Endothelial cell of umbilical vein (primary cell): ENCODE results near the gene MTFP1. TPM values are rescaled to one million over a fixed set of nuclear protein-coding genes. Genes with fewer than 3 reads are reported as not detected.

ENCODE experiments used
- BruUV-seq: library from RNA; stranded (reverse); fragments of 400-500 nt; replicated peaks from 2 replicates; lab custom pipeline; 2021; lab: Mats Ljungman, UMichigan
- CTCF ChIA-PET: fragments of 300-600, 350-600 bp; sonication (Branson Sonifier 250); formaldehyde crosslinking; loops from one replicate; lab custom pipeline; 2021; ENCODE audit warnings: antibody characterized with exemption, inconsistent platforms; lab: Charles Lee
- POLR2A ChIA-PET: fragments of 300-600, 350-600 bp; sonication (Branson Sonifier 250); formaldehyde crosslinking; loops from one replicate; lab custom pipeline; 2021; ENCODE audit warnings: antibody characterized with exemption, inconsistent platforms; lab: Charles Lee
- DNase-seq: peaks from one replicate; pipeline ENCODE4 v3.0.0-alpha.2; 2011; ENCODE audit warnings: low read depth, low spot score
- FAIRE-seq: peaks from 2 replicates; lab custom pipeline; 2011; peaks lifted over from hg19 to GRCh38; lab: Jason Lieb, UNC
- H2AFZ ChIP-seq: 2 replicates; pipeline ENCODE4 v1.6.0; 2012; ENCODE audit warnings: low read depth, low read length, control low read depth, inconsistent platforms
- H3K27ac ChIP-seq: 2 replicates; pipeline ENCODE4 v1.5.1; 2011; ENCODE audit warnings: low read depth, mild to moderate bottlenecking, control low read depth, low read length, moderate library complexity; ENCODE audit not compliant: insufficient read depth
- H3K27me3 ChIP-seq, 2 experiments: 2 replicates each; pipeline versions ENCODE4 v1.6.0 to v1.6.1; 2011; ENCODE audit warnings: low read length in 2 of 2, mixed read lengths in 1 of 2; ENCODE audit not compliant: control insufficient read depth in 2 of 2, insufficient read depth in 2 of 2
- H3K36me3 ChIP-seq, 2 experiments: 2 replicates in 1 of 2; 3 replicates in 1 of 2; pipeline ENCODE4 v1.5.1; 2011; ENCODE audit warnings: low read length in 2 of 2, mild to moderate bottlenecking in 1 of 2, moderate library complexity in 1 of 2; ENCODE audit not compliant: control insufficient read depth in 2 of 2, insufficient read depth in 2 of 2; ENCODE audit errors: extremely low read depth in 1 of 2
- H3K4me1 ChIP-seq: 3 replicates; pipeline ENCODE4 v1.5.1; 2011; ENCODE audit warnings: mild to moderate bottlenecking, low read length; ENCODE audit not compliant: control insufficient read depth, insufficient read depth; ENCODE audit errors: extremely low read depth
- H3K4me2 ChIP-seq: 2 replicates; pipeline ENCODE4 v1.6.1; 2011; ENCODE audit warnings: low read length, control low read depth, mixed read lengths; ENCODE audit not compliant: insufficient read depth
- H3K4me3 ChIP-seq, 3 experiments: fragments of 200-600 bp in 1 of 3; sonication (generic), shearing (Covaris generic) in 1 of 3; replicated peaks in 1 of 3; 2 replicates each; pipeline ENCODE4 v1.5.1; 2011 to 2016; ENCODE audit warnings: control low read depth in 3 of 3, low read length in 3 of 3, mild to moderate bottlenecking in 2 of 3, inconsistent platforms in 1 of 3, low read depth in 1 of 3, moderate library complexity in 1 of 3; ENCODE audit not compliant: insufficient read depth in 1 of 3
- H3K79me2 ChIP-seq: 2 replicates; pipeline ENCODE4 v1.6.0; 2012; ENCODE audit warnings: low read length, inconsistent platforms; ENCODE audit not compliant: control insufficient read depth, insufficient read depth
- H3K9ac ChIP-seq: replicated peaks from 2 replicates; pipeline ENCODE3; 2011; ENCODE audit warnings: low read length, control low read depth; ENCODE audit not compliant: insufficient read depth; ENCODE audit errors: extremely low read depth
- H3K9me1 ChIP-seq: replicated peaks from 3 replicates; pipeline ENCODE4 v1.6.0; 2011; ENCODE audit warnings: mild to moderate bottlenecking, low read length; ENCODE audit not compliant: control insufficient read depth, insufficient read depth; ENCODE audit errors: extremely low read depth
- H3K9me3 ChIP-seq: replicated peaks from 2 replicates; pipeline ENCODE4 v1.5.1; 2012; ENCODE audit warnings: low read length, inconsistent platforms; ENCODE audit not compliant: control insufficient read depth, insufficient read depth
- H4K20me1 ChIP-seq: replicated peaks from 2 replicates; pipeline ENCODE3; 2011; ENCODE audit warnings: mild to moderate bottlenecking, low read length; ENCODE audit not compliant: control insufficient read depth, insufficient read depth; ENCODE audit errors: extremely low read depth
- EZH2 ChIP-seq: IDR thresholded peaks from 2 replicates; pipeline ENCODE4 v1.6.1; 2012; ENCODE audit warnings: borderline replicate concordance, low read depth, mild to moderate bottlenecking, moderate library complexity, low read length, inconsistent platforms; ENCODE audit not compliant: severe bottlenecking
- FOS ChIP-seq: IDR thresholded peaks from 2 replicates; pipeline ENCODE4 v1.6.1; 2011; ENCODE audit warnings: mild to moderate bottlenecking, low read length, moderate library complexity, borderline replicate concordance; ENCODE audit not compliant: insufficient read depth
- GATA2 ChIP-seq: IDR thresholded peaks from 2 replicates; pipeline ENCODE4 v1.7.0; 2011; ENCODE audit warnings: low read depth, mild to moderate bottlenecking, moderate library complexity, mixed read lengths, low read length; ENCODE audit not compliant: insufficient read length, insufficient read depth
- JUN ChIP-seq: IDR thresholded peaks from 2 replicates; pipeline ENCODE4 v1.6.1; 2011; ENCODE audit warnings: borderline replicate concordance, low read depth; ENCODE audit not compliant: insufficient read length, insufficient read depth
- MYC ChIP-seq: IDR thresholded peaks from one replicate; pipeline ENCODE4 v1.6.1; 2011; ENCODE audit warnings: mild to moderate bottlenecking, low read depth, low read length
- POLR2A ChIP-seq: IDR thresholded peaks from 2 replicates; pipeline ENCODE4 v1.6.1; 2012; ENCODE audit warnings: low read depth, mild to moderate bottlenecking, control low read depth, low read length
- POLR2AphosphoS5 ChIP-seq: IDR thresholded peaks from 2 replicates; pipeline ENCODE4 v1.6.1; 2012; ENCODE audit warnings: low read depth, mild to moderate bottlenecking, control low read depth, low read length, moderate library complexity; ENCODE audit not compliant: insufficient read depth
- dilution Hi-C: fragments of 300-500 bp; cut with MboI; formaldehyde crosslinking; loops from one replicate; pipeline ENCODE4 v1.15.0; 2019; ENCODE audit warnings: low sequenced_read_pairs; ENCODE audit not compliant: extremely low pct_ligation_motif_present
- intact Hi-C: fragments of 100-400 bp; cut with micrococcal nuclease; formaldehyde crosslinking; loops from one replicate; pipeline ENCODE4 v1.10.0; 2022
- polyA plus RNA-seq, 4 experiments: library from polyadenylated mRNA; depleted of rRNA in 3 of 4; stranded (reverse) in 3 of 4; unstranded in 1 of 4; fragments of >200 nt; gene quantifications; 2 replicates each; pipeline versions ENCODE4 v1.2.1 to v1.2.3, GENCODE V29; 2011 to 2012; ENCODE audit warnings: missing spikeins in 1 of 4
- total RNA-seq: library from RNA; stranded (reverse); gene quantifications from 2 replicates; pipeline ENCODE4 v1.2.3, GENCODE V29; 2021
- TF ChIP-seq, protein P1 (sequence below): IDR thresholded peaks from 2 replicates; pipeline ENCODE4 v1.6.1; 2011; ENCODE audit not compliant: insufficient read depth, insufficient read length
- TF ChIP-seq, protein P2 (sequence below), 2 donors: IDR thresholded peaks; 1 replicate in 1 of 2; 2 replicates in 1 of 2; pipeline ENCODE4 v1.5.1; 2011; ENCODE audit warnings: low read length in 2 of 2, mild to moderate bottlenecking in 2 of 2, moderate library complexity in 2 of 2, control low read depth in 1 of 2, inconsistent platforms in 1 of 2, low read depth in 1 of 2; ENCODE audit not compliant: insufficient read depth in 1 of 2; ENCODE audit errors: extremely low read depth in 1 of 2

MTFP1 gene
- total and polyA plus RNA-seq, 2 donors (not counting 3 experiments of a cell fraction or from before 2014, with no cell fraction given) = 30.3 to 41.9 TPM

DNA sequence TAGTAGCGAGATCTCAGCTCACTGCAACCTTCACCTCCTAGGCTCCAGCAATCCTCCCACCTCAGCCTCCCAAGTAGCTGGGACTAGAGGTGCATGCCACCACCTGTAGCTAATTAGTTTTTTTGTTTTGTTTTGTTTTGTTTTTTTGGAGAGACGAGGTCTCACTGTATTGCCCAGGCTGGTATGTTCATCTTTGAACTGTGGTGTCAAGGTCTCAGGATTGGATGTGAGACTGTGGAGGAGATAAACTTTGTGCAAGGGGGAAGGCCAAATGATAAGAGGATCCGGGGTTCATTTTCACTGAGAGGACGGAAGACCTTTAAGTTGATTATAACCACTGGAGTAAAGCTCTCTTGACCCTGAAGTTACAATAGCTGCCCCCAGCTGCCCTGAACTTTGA, 19.8 kb upstream of the MTFP1 start:
- Histone ChIP-seq H3K27ac (no peak overlapping the region), H3K36me3 (peaks cover 3 to 22% of the 10 kb centered on the region in 2 experiments), H3K9ac (no peak overlapping the region), H3K27me3 (no peaks in the 10 kb centered on the region), H4K20me1 (no peaks in the 10 kb centered on the region), H3K9me1 (no peaks in the 10 kb centered on the region), H3K4me2 (no peak overlapping the region), H2AFZ (no peak overlapping the region), H3K9me3 (no peaks in the 10 kb centered on the region), H3K79me2 (peaks cover 15% of the 10 kb centered on the region), H3K4me1 (peaks cover 6% of the 10 kb centered on the region), H3K4me3 (no peak overlapping the region)
- FAIRE-seq = no peak
- intact Hi-C loops = no loop called here
- CTCF ChIA-PET = interaction anchor here (1.8 to 4.1 kb wide), 2 partner anchors 8 to 21 kb away, joined by 4 to 21 read pairs; partner anchors contain the start of gene SEC14L2
- POLR2A ChIA-PET = no interaction called here
- no TSS peak for BruUV-seq
- TF ChIP-seq, protein P1, sequence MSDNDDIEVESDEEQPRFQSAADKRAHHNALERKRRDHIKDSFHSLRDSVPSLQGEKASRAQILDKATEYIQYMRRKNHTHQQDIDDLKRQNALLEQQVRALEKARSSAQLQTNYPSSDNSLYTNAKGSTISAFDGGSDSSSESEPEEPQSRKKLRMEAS = no peak
- TF ChIP-seq, protein P2, sequence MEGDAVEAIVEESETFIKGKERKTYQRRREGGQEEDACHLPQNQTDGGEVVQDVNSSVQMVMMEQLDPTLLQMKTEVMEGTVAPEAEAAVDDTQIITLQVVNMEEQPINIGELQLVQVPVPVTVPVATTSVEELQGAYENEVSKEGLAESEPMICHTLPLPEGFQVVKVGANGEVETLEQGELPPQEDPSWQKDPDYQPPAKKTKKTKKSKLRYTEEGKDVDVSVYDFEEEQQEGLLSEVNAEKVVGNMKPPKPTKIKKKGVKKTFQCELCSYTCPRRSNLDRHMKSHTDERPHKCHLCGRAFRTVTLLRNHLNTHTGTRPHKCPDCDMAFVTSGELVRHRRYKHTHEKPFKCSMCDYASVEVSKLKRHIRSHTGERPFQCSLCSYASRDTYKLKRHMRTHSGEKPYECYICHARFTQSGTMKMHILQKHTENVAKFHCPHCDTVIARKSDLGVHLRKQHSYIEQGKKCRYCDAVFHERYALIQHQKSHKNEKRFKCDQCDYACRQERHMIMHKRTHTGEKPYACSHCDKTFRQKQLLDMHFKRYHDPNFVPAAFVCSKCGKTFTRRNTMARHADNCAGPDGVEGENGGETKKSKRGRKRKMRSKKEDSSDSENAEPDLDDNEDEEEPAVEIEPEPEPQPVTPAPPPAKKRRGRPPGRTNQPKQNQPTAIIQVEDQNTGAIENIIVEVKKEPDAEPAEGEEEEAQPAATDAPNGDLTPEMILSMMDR (IDR thresholded peaks at IDR 0.05; ENCODE audit: extremely low read depth in 1 of 2, insufficient read depth in 1 of 2, low read depth in 1 of 2, low read length in 2 of 2) = no peak
- TF ChIP-seq EZH2 (no peak), FOS (no peak), POLR2A (no peak), JUN (no peak), MYC (no peak), POLR2AphosphoS5 (no peak), GATA2 (no peak)
- dilution Hi-C loops = no loop called here
- no peak for DNase-seq
